Panc1 (cell line): ENCODE measurements around the gene MAD1L1. TPM values are rescaled to one million over a fixed set of nuclear protein-coding genes. Genes with fewer than 3 reads are reported as not detected.

ENCODE experiments used
- ATAC-seq: fragments of 200-7000 bp; cut with Tn5 transposase; 2 replicates; pipeline ENCODE4 v1.9.1; 2020; ENCODE audit warnings: mild to moderate bottlenecking, moderate library complexity
- BruUV-seq: library from RNA; stranded (reverse); fragments of 400-500 nt; replicated peaks from 2 replicates; lab custom pipeline; 2021; lab: Mats Ljungman, UMichigan
- CTCF ChIA-PET: fragments of 300-600 bp; sonication (Branson Sonifier 250); formaldehyde crosslinking; loops from one replicate; lab custom pipeline; 2022; ENCODE audit warnings: antibody characterized with exemption; lab: Charles Lee
- POLR2A ChIA-PET: fragments of 300-600 bp; sonication (Branson Sonifier 250); formaldehyde crosslinking; loops from one replicate; lab custom pipeline; 2022; ENCODE audit warnings: antibody characterized with exemption; lab: Charles Lee
- DNase-seq: peaks from one replicate; pipeline ENCODE4 v3.0.0-alpha.2; 2010; ENCODE audit warnings: low read depth, low spot score
- H3K27ac ChIP-seq: 2 replicates; pipeline ENCODE4 v1.5.1; 2011; ENCODE audit warnings: mild to moderate bottlenecking, low read length, inconsistent platforms
- H3K27me3 ChIP-seq: fragments of 200-500 bp; sonication (Bioruptor generic); 2 replicates; pipeline ENCODE4 v1.6.0; 2014; ENCODE audit warnings: low read length, inconsistent platforms; ENCODE audit not compliant: control insufficient read depth, insufficient read depth
- H3K36me3 ChIP-seq: fragments of 200-500 bp; sonication (Bioruptor generic); 2 replicates; pipeline ENCODE4 v1.5.1; 2014; ENCODE audit warnings: inconsistent platforms, mild to moderate bottlenecking, low read length, moderate library complexity; ENCODE audit not compliant: control insufficient read depth, insufficient read depth
- H3K4me1 ChIP-seq: 2 replicates; pipeline ENCODE4 v1.5.1; 2011; ENCODE audit warnings: inconsistent platforms, mild to moderate bottlenecking, low read length, moderate library complexity; ENCODE audit not compliant: control insufficient read depth, insufficient read depth
- H3K4me3 ChIP-seq, 2 experiments: 2 replicates each; pipeline ENCODE4 v1.5.1; 2011 to 2012; ENCODE audit warnings: low read depth in 2 of 2, low read length in 2 of 2, mild to moderate bottlenecking in 2 of 2, inconsistent platforms in 1 of 2, moderate library complexity in 1 of 2
- H3K9me3 ChIP-seq: fragments of 200-500 bp; sonication (Bioruptor generic); 2 replicates; pipeline ENCODE4 v1.5.1; 2014; ENCODE audit warnings: low read depth, mild to moderate bottlenecking, inconsistent platforms, low read length, moderate library complexity; ENCODE audit not compliant: control insufficient read depth, insufficient read depth
- CTCF ChIP-seq: fragments of 450-650 bp; IDR thresholded peaks from 2 replicates; pipeline ENCODE4 v1.5.1; 2017; ENCODE audit warnings: mild to moderate bottlenecking
- POLR2AphosphoS5 ChIP-seq: IDR thresholded peaks from 2 replicates; pipeline ENCODE4 v1.6.1; 2012; ENCODE audit warnings: mild to moderate bottlenecking, low read depth, low read length, moderate library complexity
- REST ChIP-seq, 2 experiments: IDR thresholded peaks; 2 replicates each; pipeline ENCODE4 v1.6.1; 2011 to 2012; ENCODE audit warnings: low read depth in 2 of 2, control low read depth in 1 of 2, low read length in 1 of 2, mild to moderate bottlenecking in 1 of 2, moderate library complexity in 1 of 2; ENCODE audit not compliant: insufficient read depth in 1 of 2
- SIN3A ChIP-seq: IDR thresholded peaks from 2 replicates; pipeline ENCODE4 v1.6.1; 2012; ENCODE audit warnings: low read depth, mild to moderate bottlenecking, low read length, moderate library complexity, borderline replicate concordance; ENCODE audit not compliant: insufficient read depth
- TCF7L2 ChIP-seq: IDR thresholded peaks from 2 replicates; pipeline ENCODE4 v1.6.1; 2011; ENCODE audit warnings: mild to moderate bottlenecking, low read depth, low read length, inconsistent platforms
- in situ Hi-C: cut with HindIII; loops from 2 replicates; pipeline ENCODE4 v1.10.0; 2016; ENCODE audit warnings: low sequenced_read_pairs, low pct_unique_long_range_greater_than_20kb
- intact Hi-C: fragments of 100-400 bp; cut with micrococcal nuclease; formaldehyde crosslinking; loops from one replicate; pipeline ENCODE4 v1.10.0; 2022; ENCODE audit not compliant: unreplicated experiment
- total RNA-seq: library from RNA; stranded (reverse); gene quantifications from one replicate; pipeline ENCODE4 v1.2.1, GENCODE V29; 2021; ENCODE audit not compliant: unreplicated experiment

Gene MAD1L1
- total RNA-seq, 1 experiment from 2014 or later, result 70.8 TPM

- no peak for TF ChIP-seq CTCF
- no peak for TF ChIP-seq SIN3A
- TF ChIP-seq TCF7L2, result no peak
- TF ChIP-seq POLR2AphosphoS5, result no peak
- TF ChIP-seq REST (IDR thresholded peaks at IDR 0.05; ENCODE audit: insufficient read depth in 1 of 2, low read depth in 2 of 2, low read length in 1 of 2), result no peak
- no peaks in the 10 kb centered on the region for H3K36me3 ChIP-seq
- intact Hi-C loops, result no loop called here
- ATAC-seq (no peak), DNase-seq (no peak)
- H3K27ac ChIP-seq, result no peak overlapping the region
- in situ Hi-C loops, result no loop called here
- H3K9me3 ChIP-seq, result no peaks in the 10 kb centered on the region
- BruUV-seq, result no TSS peak
- no peak overlapping the region for H3K4me3 ChIP-seq
- ChIA-PET POLR2A (no interaction called here), CTCF (no interaction called here)
- no peaks in the 10 kb centered on the region for H3K4me1 ChIP-seq
- H3K27me3 ChIP-seq, result no peaks in the 10 kb centered on the region
Observed at GRCh38 chr7:1943326-1943725, 289.4 kb downstream of the MAD1L1 start.

- H3K9me3 ChIP-seq, result no peaks in the 10 kb centered on the region
- ATAC-seq (no peak), DNase-seq (no peak)
- no TSS peak for BruUV-seq
- POLR2A ChIA-PET, result no interaction called here
- intact Hi-C loops, result no loop called here
- H3K4me3 ChIP-seq, result no peak overlapping the region
- no peaks in the 10 kb centered on the region for H3K36me3 ChIP-seq
- in situ Hi-C loops, result no loop called here
- H3K4me1 ChIP-seq, result no peaks in the 10 kb centered on the region
- H3K27me3 ChIP-seq, result no peaks in the 10 kb centered on the region
- H3K27ac ChIP-seq, result no peak overlapping the region
- CTCF ChIA-PET, result no interaction called here
- TF ChIP-seq REST (IDR thresholded peaks at IDR 0.05; ENCODE audit: insufficient read depth in 1 of 2, low read depth in 2 of 2, low read length in 1 of 2) (no peak), CTCF (no peak), TCF7L2 (no peak), POLR2AphosphoS5 (no peak)
Observed at GRCh38 chr7:1942941-1943289, 289.8 kb downstream of the MAD1L1 start.
